T-helper 1 cell treated with Interleukin-12 subunit alpha and Interleukin-12 subunit beta and Interleukin-4 antibody, amounts not matched to agents 30 ng/mL and 1 ng/mL, for 36 hours (primary cell): ENCODE measurements around the gene OVAAL. TPM values are rescaled to one million over a fixed set of nuclear protein-coding genes. Genes with fewer than 3 reads are reported as not detected.
"Not testable (repeated sequence)": the region's sequence is repeated elsewhere in the genome, so short reads cannot be mapped to it uniquely, and the experiment has no call there.

Source experiments
- intact Hi-C: fragments of 100-400 bp; cut with micrococcal nuclease; formaldehyde crosslinking; loops from one replicate; pipeline ENCODE4 v1.15.1; 2024
- total RNA-seq: library from RNA; stranded (reverse); gene quantifications from 2 replicates; pipeline ENCODE4 v1.2.3, GENCODE V29; 2022

OVAAL gene
- total RNA-seq, 1 donor from 2014 or later = not detected

DNA sequence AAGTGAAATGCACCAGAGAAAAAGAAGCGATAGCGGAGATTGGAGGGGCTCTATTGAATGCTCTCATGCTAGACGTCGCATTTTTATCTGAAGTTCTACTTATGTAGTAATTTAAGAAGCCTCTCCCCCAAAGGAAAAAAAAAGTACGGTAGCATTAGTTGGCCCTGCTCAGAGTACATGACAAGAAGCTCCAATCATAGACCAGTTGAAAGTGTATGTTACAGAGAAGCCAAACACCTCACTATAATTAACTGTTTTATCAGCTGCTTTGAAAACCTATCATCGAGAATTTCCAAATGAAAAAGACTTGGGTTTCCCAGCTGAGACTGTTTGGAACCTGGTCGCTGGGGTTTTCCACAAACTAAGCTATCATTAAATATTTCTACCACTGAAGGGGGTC is 19.6 kb upstream of the OVAAL start:
- intact Hi-C loops = no loop called here

GRCh38 chr1:180540697-180541594 is 17.8 kb upstream of the OVAAL start:
- intact Hi-C loops = no loop called here

DNA sequence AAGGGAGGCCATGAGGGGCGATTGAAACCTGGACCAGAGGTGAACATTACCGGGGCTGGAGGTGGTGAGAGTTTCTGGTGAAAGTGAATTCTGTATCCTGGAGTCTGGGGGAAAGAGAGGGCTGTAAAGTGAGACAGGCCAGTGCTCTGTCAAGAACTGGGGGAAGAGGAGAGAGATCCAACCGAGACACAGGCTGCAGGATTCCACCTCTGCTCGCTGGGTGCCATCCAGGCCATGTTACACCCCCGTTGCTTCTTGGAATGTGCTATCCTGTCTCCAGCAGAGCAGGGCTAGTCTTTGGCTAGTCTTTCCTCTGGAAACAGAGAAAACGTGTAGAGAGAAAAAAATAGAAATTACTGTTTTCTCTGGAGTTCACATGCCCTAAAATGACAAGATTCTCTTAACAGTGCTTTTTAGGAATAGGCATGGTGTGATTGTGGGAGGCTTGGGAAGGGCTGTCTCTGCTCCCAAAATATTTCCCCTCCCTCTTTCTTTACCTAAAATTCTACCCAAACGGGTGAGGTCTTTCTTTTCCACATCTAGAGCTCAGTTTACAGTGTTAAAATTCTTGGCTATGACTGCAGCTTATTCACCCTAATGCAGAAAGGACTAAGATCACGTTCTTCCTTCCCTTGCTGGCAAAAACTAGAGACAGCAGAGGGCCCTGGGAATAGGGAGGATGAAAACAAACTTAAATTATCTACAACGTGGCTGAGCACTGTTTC is 16.5 kb upstream of the OVAAL start:
- intact Hi-C loops = no loop called here

DNA sequence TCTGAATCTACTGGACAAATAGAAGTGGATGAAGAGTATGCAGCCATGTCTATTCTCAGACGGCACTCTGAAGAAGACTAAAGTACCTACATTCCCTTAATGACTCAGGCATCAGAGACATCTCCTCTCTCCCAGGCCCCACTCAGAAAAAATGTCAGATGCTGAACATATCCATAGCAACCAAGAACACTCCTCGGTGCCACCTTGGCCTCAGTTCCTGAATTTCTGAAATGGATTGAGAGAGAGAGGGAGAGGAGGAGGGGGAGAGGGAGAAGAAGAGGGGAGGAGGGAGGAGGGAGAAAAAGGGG is 16.0 kb upstream of the OVAAL start:
- intact Hi-C loops = no loop called here

DNA sequence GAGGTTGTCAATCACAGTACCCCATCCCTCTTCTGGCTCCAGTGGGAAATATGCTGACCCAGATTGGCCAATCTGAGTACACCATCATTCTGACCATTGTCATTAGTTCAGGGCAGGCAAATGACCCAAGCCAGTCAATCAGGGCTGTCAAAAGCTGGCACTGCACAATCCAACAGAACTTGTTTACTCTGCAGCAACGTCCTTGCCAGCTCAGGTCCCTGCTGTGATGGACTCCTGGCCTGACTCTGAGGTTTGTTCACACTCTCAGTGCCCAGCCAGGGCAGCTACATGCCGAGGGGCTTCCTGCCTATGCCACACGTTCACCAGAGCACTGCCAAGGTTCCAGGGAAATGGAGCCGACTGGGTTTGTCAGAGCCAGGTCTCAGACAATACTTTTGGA is 14.7 kb upstream of the OVAAL start:
- intact Hi-C loops = no loop called here

- intact Hi-C loops = no loop called here
Observed at GRCh38 chr1:180545991-180546390, 12.8 kb upstream of the OVAAL start.

GRCh38 chr1:180548686-180549317 is 10.0 kb upstream of the OVAAL start:
- intact Hi-C loops = no loop called here

DNA sequence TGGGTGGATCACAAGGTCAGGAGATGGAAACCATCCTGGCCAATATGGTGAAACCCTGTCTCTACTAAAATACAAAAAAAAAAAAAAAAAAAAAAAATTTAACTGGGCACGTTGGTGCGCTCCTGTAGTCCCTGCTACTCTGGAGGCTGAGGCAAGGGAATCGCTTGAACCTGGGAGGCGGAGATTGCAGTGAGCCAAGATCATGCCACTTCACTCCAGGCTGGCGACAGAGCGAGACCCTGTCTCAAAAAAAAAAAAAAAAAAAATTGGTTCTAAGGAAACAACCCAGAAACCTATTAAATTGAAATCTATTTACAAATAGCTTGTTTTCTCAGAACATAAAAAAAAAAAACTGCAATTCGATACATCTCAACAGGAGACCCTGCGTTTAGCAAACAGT is 9.0 kb upstream of the OVAAL start:
- intact Hi-C loops = not testable (repeated sequence)

DNA sequence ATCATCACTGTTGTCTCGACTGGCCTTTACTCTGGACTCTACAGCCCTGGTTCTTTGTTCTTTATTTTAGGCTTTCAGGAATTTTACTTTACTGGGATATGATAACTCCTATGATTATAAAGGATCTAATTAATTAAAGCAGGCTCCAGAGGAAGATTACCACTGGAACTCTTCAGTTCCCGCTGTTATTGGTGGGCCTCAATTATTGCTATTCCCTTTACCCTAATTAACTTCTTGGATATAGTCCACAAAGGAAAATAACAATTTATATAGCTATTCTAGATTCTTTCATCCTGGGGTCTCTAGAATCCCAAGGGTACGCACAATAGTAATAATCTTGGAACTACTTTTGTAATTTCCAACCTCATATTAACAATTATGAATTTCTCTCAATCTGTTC is 8.5 kb upstream of the OVAAL start:
- intact Hi-C loops = no loop called here

DNA sequence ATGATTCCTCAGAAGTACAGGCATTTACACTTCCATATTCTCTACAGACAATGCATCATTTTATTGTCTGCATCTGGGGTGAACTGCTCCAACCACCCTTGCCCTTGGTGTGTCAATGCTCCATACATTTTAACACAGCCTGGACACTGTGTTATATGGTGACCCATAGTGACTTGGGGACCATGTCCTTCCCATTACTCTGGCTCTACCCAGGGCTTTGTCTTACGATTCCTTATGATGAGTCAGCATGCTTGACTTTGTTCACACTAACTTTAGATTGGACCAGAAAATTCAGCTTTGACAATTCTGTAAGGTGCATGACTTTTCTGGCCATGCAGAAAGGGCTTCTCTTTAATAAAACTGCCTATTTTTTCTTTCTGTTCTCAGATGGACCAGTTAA is 6.8 kb upstream of the OVAAL start:
- intact Hi-C loops = no loop called here

DNA sequence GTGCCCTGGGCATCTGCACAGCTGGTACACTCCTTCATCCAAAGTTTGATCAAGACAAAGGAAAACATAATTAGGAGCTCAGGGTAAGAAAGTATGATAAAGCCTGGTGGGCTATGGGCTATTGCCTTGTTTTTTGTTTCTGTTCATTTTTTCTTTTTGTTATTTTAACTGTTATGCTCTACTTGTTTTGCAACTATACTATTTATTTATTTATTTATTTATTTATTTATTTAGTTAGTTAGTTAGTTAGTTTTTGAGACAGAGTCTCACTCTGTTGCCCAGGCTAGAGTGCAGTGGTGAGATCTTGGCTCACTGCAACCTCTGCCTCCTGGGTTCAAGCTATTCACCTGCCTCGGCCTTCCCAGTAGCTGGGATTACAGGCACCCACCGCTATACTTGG is 5.7 kb upstream of the OVAAL start:
- intact Hi-C loops = not testable (repeated sequence)

DNA sequence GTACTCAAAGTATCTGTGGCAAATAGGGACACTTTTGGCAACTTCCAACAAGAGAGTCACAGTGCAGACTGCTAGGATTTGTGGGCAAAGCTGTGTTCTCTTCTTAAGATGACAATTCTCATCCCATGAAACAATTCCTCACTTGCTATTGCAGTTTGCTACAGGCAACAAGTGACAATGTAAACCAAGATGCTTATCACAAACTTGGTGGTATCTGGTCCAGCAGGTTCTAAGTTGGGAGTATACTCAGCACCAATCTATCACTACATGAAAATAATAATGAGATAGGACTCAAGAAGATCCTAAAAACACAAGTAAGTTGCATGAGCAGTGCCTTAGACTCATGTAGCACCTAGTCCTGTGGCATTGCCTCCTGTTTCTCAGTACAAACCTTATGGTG is 3.4 kb upstream of the OVAAL start:
- intact Hi-C loops = no loop called here

GRCh38 chr1:180560200-180560867 is 1.6 kb downstream of the OVAAL start:
- intact Hi-C loops = no loop called here

GRCh38 chr1:180560868-180561600 is 2.3 kb downstream of the OVAAL start:
- intact Hi-C loops = no loop called here

- intact Hi-C loops = no loop called here
Observed at GRCh38 chr1:180562640-180563025, 3.9 kb downstream of the OVAAL start.

DNA sequence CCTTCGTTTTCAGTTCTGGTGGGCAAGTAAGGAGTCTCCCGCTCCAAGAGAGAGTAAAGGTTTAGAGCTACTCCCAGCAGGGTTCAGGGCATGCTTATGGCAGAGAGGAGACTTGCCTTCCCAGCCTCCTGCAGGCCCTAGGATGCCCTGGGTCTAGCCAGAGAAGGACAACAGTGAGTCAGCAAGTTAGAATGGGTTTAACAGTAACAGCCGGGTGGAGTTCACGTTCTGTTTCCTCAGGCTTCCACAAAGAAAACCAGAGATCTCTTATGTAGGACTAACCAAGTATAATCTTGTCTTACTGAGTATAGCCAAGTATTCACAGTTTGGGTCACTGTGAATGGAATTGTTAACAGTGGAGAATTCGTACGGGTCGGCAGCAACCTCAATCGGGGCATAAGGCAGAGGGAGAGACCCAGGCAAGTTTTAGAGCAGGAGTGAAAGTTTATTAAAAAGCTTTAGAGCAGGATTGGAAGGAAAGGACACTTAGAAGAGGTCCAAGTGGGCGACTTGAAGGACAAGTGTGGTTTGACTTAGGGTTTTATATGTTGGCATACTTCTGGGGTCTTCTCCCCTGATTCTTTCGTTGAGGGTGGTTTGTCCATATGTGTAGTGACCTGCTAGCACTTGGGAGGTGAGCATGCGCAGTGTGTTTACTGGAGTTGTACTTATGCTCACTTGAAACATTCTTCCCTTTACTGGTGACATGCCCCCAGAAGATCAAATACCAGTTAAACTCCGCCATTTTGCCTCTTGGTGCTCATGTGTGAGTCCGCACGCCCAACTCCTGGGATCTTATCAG is 4.5 kb downstream of the OVAAL start:
- intact Hi-C loops = no loop called here

- intact Hi-C loops = no loop called here
Observed at GRCh38 chr1:180565121-180565871, 6.5 kb downstream of the OVAAL start.

GRCh38 chr1:180566026-180566425 is 7.3 kb downstream of the OVAAL start:
- intact Hi-C loops = no loop called here

GRCh38 chr1:180566495-180566894 is 7.7 kb downstream of the OVAAL start:
- intact Hi-C loops = no loop called here

GRCh38 chr1:180567654-180568053 is 8.9 kb downstream of the OVAAL start:
- intact Hi-C loops = no loop called here
